ENCODE results near the gene SLC13A4.

DNA sequence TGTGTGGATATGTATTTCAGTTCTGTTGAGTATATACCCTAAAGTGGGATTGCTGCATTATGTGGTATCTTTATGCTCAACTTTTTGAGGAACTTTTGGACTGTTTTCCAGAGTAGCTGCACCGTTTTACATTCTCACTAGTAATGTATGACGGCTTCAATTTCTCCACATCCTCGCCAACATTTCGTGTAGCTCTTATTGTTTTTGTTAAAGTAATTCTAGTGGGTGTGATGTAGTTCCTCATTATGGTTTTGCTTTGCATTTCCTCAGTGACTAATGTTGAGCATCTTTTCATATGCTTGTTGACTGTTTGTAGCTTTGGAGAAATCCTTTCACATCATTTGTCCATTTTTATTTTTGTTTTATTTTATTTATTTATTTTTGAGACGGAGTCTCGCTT lies 61.1 kb downstream of the SLC13A4 start:
- TF ChIP-seq POLR2A (IDR thresholded peaks at IDR 0.05): no peak
- TF ChIP-seq, protein P1, sequence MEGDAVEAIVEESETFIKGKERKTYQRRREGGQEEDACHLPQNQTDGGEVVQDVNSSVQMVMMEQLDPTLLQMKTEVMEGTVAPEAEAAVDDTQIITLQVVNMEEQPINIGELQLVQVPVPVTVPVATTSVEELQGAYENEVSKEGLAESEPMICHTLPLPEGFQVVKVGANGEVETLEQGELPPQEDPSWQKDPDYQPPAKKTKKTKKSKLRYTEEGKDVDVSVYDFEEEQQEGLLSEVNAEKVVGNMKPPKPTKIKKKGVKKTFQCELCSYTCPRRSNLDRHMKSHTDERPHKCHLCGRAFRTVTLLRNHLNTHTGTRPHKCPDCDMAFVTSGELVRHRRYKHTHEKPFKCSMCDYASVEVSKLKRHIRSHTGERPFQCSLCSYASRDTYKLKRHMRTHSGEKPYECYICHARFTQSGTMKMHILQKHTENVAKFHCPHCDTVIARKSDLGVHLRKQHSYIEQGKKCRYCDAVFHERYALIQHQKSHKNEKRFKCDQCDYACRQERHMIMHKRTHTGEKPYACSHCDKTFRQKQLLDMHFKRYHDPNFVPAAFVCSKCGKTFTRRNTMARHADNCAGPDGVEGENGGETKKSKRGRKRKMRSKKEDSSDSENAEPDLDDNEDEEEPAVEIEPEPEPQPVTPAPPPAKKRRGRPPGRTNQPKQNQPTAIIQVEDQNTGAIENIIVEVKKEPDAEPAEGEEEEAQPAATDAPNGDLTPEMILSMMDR (IDR thresholded peaks at IDR 0.05): no peak

Measured in breast epithelium (tissue), 3 donors.